Measurements from ENCODE around the gene TBC1D32. TPM values are rescaled to one million over a fixed set of nuclear protein-coding genes. Genes with fewer than 3 reads are reported as not detected.
"Not testable (repeated sequence)": the region's sequence is repeated elsewhere in the genome, so short reads cannot be mapped to it uniquely, and the experiment has no call there.

Gene TBC1D32
- polyA plus RNA-seq, 1 donor (not counting 4 experiments of a cell fraction or from before 2014, with no cell fraction given): 6.7 TPM

- Histone ChIP-seq H3K79me2 (ENCODE audit: control insufficient read depth, insufficient read depth, low read length) (no peaks in the 10 kb centered on the region), H2AFZ (ENCODE audit: control insufficient read depth, low read length) (no peak overlapping the region), H3K9ac (ENCODE audit: control insufficient read depth, extremely low read depth, insufficient read depth, low read length) (no peak overlapping the region), H3K9me1 (ENCODE audit: control insufficient read depth, extremely low read depth, insufficient read depth, low read length) (no peaks in the 10 kb centered on the region), H3K4me1 (ENCODE audit: control insufficient read depth, extremely low read depth, insufficient read depth, low read length) (no peaks in the 10 kb centered on the region), H4K20me1 (ENCODE audit: control insufficient read depth, extremely low read depth, insufficient read depth, low read length) (no peaks in the 10 kb centered on the region), H3K9me3 (ENCODE audit: control insufficient read depth, low read depth, low read length) (no peaks in the 10 kb centered on the region), H3K27ac (ENCODE audit: control insufficient read depth, insufficient read depth, low read length) (no peak overlapping the region), H3K4me3 (ENCODE audit: control insufficient read depth in 2 of 3, extremely low read depth in 1 of 3, insufficient read depth in 2 of 3, low read depth in 1 of 3, low read length in 3 of 3) (no peak overlapping the region), H3K27me3 (ENCODE audit: control insufficient read depth, extremely low read depth, insufficient read depth, low read length) (no peaks in the 10 kb centered on the region), H3K36me3 (ENCODE audit: control insufficient read depth in 2 of 2, extremely low read depth in 1 of 2, insufficient read depth in 2 of 2, low read length in 2 of 2) (no peaks in the 10 kb centered on the region), H3K4me2 (ENCODE audit: control insufficient read depth, extremely low read depth, insufficient read depth, low read depth, low read length) (no peak overlapping the region)
- DNase-seq (ENCODE audit: low read depth, low spot score): no peak
- dilution Hi-C loops (cut with MboI; ENCODE audit: extremely low pct_ligation_motif_present, low sequenced_read_pairs): no loop called here
- no peak for TF ChIP-seq EZH2 (IDR thresholded peaks at IDR 0.05; ENCODE audit: low read length)
- no peak for TF ChIP-seq CTCF (optimal IDR thresholded peaks at IDR 0.05 in 1 of 3, IDR thresholded peaks at IDR 0.05 in 1 of 3, conservative IDR thresholded peaks at IDR 0.05 in 1 of 3; ENCODE audit: extremely low read depth in 1 of 3, insufficient read depth in 2 of 3, low read length in 3 of 3)
- no peak for FAIRE-seq
These were observed 158.5 kb downstream of the TBC1D32 start for GRCh38 chr6:121175827-121176226.

GRCh38 chr6:121172451-121172850 lies 161.8 kb downstream of the TBC1D32 start:
- H4K20me1 ChIP-seq (ENCODE audit: control insufficient read depth, extremely low read depth, insufficient read depth, low read length); H3K79me2 ChIP-seq (ENCODE audit: control insufficient read depth, insufficient read depth, low read length); H3K4me1 ChIP-seq (ENCODE audit: control insufficient read depth, extremely low read depth, insufficient read depth, low read length); H3K36me3 ChIP-seq (ENCODE audit: control insufficient read depth in 2 of 2, extremely low read depth in 1 of 2, insufficient read depth in 2 of 2, low read length in 2 of 2); H3K4me3 ChIP-seq (ENCODE audit: control insufficient read depth in 2 of 3, extremely low read depth in 1 of 3, insufficient read depth in 2 of 3, low read depth in 1 of 3, low read length in 3 of 3); H3K9me1 ChIP-seq (ENCODE audit: control insufficient read depth, extremely low read depth, insufficient read depth, low read length); FAIRE-seq; dilution Hi-C loops (cut with MboI; ENCODE audit: extremely low pct_ligation_motif_present, low sequenced_read_pairs); H3K27me3 ChIP-seq (ENCODE audit: control insufficient read depth, extremely low read depth, insufficient read depth, low read length); DNase-seq (ENCODE audit: low read depth, low spot score); H3K27ac ChIP-seq (ENCODE audit: control insufficient read depth, insufficient read depth, low read length); H2AFZ ChIP-seq (ENCODE audit: control insufficient read depth, low read length); H3K9ac ChIP-seq (ENCODE audit: control insufficient read depth, extremely low read depth, insufficient read depth, low read length); H3K9me3 ChIP-seq (ENCODE audit: control insufficient read depth, low read depth, low read length); H3K4me2 ChIP-seq (ENCODE audit: control insufficient read depth, extremely low read depth, insufficient read depth, low read depth, low read length): not testable (repeated sequence)

- Histone ChIP-seq H3K4me1 (ENCODE audit: control insufficient read depth, extremely low read depth, insufficient read depth, low read length) (no peaks in the 10 kb centered on the region), H3K4me3 (ENCODE audit: control insufficient read depth in 2 of 3, extremely low read depth in 1 of 3, insufficient read depth in 2 of 3, low read depth in 1 of 3, low read length in 3 of 3) (no peak overlapping the region), H3K79me2 (ENCODE audit: control insufficient read depth, insufficient read depth, low read length) (no peaks in the 10 kb centered on the region), H3K9me3 (ENCODE audit: control insufficient read depth, low read depth, low read length) (no peaks in the 10 kb centered on the region), H3K4me2 (ENCODE audit: control insufficient read depth, extremely low read depth, insufficient read depth, low read depth, low read length) (no peak overlapping the region), H3K27me3 (ENCODE audit: control insufficient read depth, extremely low read depth, insufficient read depth, low read length) (no peaks in the 10 kb centered on the region), H3K27ac (ENCODE audit: control insufficient read depth, insufficient read depth, low read length) (no peak overlapping the region), H3K9me1 (ENCODE audit: control insufficient read depth, extremely low read depth, insufficient read depth, low read length) (no peaks in the 10 kb centered on the region), H3K36me3 (ENCODE audit: control insufficient read depth in 2 of 2, extremely low read depth in 1 of 2, insufficient read depth in 2 of 2, low read length in 2 of 2) (no peaks in the 10 kb centered on the region), H2AFZ (ENCODE audit: control insufficient read depth, low read length) (no peak overlapping the region), H4K20me1 (ENCODE audit: control insufficient read depth, extremely low read depth, insufficient read depth, low read length) (no peaks in the 10 kb centered on the region), H3K9ac (ENCODE audit: control insufficient read depth, extremely low read depth, insufficient read depth, low read length) (no peak overlapping the region)
- dilution Hi-C loops (cut with MboI; ENCODE audit: extremely low pct_ligation_motif_present, low sequenced_read_pairs): no loop called here
- DNase-seq (ENCODE audit: low read depth, low spot score) (no peak), FAIRE-seq (no peak)
- TF ChIP-seq EZH2 (IDR thresholded peaks at IDR 0.05; ENCODE audit: low read length) (no peak), CTCF (optimal IDR thresholded peaks at IDR 0.05 in 1 of 3, IDR thresholded peaks at IDR 0.05 in 1 of 3, conservative IDR thresholded peaks at IDR 0.05 in 1 of 3; ENCODE audit: extremely low read depth in 1 of 3, insufficient read depth in 2 of 3, low read length in 3 of 3) (no peak)
These were observed 162.4 kb downstream of the TBC1D32 start for GRCh38 chr6:121171879-121172278.
